ENCODE data around the gene EDIL3.

- TF ChIP-seq CTCF (IDR thresholded peaks at IDR 0.05; ENCODE audit: poor library complexity): no peak
- TF ChIP-seq EZH2phosphoT487 (IDR thresholded peaks at IDR 0.05; ENCODE audit: low read depth, severe bottlenecking, unreplicated experiment): no peak
Observed at GRCh38 chr5:84361572-84361971, 23.1 kb downstream of the EDIL3 start.

All from hepatocyte (in vitro differentiated cells).